ENCODE measurements around the gene CD44.

The CD44 gene

DNA sequence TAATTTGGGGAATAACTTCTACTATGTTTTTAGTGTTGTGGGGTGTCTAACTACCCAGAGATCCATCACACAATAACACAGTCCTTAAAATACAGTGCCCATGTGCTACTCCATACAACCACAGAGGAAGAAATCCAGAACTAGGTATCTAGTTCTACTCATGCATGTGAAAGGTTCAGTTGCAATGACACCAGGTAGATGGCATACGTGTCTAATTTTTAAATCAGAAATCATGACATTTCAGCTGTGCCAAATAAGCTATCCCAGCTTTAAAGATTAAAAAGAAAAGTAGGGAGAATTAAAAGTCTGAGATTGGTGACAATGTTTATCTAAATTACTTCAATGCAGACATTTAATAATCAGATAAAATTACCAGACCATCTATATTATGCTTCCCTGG lies 122.2 kb downstream of the CD44 start:
- no peak for DNase-seq (ENCODE audit: low read depth)

GRCh38 chr11:35262056-35262455 lies 123.1 kb downstream of the CD44 start:
- no peak for DNase-seq (ENCODE audit: low read depth)

DNA sequence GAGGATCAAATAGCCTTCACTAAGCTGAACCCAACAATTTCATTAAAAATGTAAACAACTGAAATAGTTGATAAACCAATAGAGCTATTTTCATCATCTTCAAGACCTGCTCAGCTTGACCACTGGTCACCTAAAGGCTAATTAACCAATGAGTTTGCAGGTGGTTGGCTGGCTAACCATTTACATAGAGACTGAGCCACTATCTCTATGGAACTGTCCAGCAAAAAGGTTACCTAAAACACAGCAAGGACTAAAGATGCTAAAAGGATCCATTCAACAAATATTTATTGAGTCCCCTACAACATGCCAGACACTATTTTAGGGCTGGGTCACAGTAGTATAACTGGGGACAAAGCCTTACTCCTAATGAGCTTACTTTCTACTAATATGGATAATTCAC lies 123.8 kb downstream of the CD44 start:
- DNase-seq (ENCODE audit: low read depth), result no peak

DNA sequence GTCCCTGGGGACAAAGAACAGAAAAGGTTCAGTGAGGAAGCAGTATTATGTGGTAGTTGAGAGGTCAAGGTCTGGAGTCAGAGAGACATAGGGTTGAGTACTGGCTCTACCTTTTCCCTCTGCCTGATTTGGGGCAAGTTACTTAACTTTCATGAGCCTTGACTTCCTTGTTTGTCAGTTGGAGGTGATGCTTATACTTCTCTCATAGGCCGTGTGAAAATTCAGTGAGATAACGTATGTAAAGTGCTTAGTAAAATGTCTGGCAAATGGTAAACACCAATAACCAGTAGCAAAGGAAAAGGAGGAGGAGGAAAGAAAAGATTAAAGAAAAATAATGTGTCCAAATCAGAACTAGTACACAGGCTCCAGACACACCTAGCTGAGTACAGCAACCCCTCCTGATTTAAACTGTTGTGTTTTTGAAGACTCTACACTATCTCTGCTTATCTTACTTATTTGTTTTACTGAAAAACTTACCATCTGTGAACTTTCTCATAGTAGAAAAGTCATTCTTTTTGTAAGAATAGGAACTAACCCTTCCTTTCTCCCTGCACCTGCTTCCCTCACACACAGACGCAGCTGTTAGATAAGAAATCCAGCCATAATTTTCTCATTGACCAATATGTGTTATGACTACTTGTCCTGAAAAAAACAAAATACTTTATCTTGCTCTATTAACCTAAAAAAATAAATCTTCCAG lies 126.9 kb downstream of the CD44 start:
- DNase-seq (ENCODE audit: low read depth), result no peak

DNA sequence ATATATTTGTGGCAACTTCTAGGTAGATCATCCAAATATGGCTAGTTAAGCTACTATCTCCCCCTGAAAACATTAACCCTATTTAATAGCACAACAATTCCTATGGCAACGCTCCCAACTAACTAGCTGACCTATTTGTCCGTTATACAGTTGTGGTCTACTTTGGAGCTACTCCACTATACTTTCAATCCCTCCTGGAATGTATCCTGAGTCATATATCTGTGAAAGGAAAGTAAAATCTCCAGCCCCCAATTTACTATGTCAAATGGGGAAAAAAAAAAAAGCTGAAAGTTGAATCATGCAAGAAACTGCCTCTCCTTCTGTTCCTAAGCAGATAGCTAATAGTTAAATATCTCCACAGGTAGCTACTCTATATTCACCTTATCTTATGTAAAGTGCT lies 128.5 kb downstream of the CD44 start:
- DNase-seq (ENCODE audit: low read depth), result no peak

DNA sequence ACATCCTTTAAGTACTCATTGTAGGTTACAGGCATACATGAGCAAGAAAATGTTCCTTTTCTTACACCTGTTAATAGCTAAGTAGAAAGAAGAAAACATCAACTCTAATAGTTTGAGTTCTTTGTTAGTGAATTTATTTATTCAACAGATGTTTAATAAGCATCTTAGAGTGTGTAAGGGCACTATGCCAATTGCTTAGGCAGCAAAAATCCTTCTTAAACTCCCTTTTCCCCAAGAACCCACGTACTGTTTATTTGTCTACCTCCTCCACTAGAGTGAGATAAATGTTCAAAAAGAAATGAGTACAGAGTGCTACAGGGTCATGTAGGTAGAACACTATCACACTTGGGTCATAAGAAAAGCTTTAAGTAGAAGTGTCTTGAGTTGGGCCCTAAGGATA lies 131.4 kb downstream of the CD44 start:
- no peak for DNase-seq (ENCODE audit: low read depth)

DNA sequence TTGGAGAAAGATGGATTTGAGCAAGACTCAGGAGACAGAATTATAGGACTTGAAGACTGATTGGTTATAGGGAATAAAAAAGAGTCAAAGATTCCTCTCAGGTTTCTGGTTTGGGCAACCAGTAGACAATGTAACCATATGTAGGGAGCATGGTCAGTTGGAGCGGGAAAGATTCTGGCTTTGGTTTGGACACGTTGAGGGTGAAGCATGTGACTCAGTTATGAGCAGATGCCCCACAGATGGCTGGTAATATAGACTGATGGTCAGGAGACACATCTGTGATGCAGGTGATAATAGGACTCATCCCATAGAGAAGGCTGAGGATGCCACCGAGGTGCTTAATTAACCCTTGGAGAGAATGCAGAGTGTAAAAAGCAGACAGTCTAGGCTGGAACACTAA lies 132.1 kb downstream of the CD44 start:
- DNase-seq (ENCODE audit: low read depth), result no peak

DNA sequence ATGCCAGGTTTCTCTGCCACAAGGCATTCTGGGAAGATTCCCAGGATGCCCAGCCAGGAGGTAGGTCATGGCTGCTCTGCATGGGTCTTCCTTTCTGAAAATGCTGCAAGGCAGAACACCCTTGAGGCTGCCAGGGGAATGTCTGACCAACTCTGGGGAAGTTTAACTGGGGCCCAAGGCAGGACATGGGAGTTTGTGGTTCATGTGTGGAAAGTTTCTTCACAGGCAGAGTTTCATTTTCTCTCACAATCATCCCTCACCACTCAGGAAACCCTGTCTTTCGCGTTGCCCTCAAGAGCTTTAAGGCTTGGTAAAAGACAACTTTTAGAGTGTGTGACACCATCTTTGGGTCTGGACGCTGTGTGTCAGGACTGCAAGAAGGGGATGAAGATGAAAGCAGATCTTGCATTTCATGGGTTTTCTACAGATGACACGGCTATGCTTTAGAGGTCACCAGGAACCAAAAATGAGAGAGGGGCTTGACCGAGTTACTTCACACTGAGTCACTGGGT lies 133.5 kb downstream of the CD44 start:
- DNase-seq (ENCODE audit: low read depth), result no peak

DNA sequence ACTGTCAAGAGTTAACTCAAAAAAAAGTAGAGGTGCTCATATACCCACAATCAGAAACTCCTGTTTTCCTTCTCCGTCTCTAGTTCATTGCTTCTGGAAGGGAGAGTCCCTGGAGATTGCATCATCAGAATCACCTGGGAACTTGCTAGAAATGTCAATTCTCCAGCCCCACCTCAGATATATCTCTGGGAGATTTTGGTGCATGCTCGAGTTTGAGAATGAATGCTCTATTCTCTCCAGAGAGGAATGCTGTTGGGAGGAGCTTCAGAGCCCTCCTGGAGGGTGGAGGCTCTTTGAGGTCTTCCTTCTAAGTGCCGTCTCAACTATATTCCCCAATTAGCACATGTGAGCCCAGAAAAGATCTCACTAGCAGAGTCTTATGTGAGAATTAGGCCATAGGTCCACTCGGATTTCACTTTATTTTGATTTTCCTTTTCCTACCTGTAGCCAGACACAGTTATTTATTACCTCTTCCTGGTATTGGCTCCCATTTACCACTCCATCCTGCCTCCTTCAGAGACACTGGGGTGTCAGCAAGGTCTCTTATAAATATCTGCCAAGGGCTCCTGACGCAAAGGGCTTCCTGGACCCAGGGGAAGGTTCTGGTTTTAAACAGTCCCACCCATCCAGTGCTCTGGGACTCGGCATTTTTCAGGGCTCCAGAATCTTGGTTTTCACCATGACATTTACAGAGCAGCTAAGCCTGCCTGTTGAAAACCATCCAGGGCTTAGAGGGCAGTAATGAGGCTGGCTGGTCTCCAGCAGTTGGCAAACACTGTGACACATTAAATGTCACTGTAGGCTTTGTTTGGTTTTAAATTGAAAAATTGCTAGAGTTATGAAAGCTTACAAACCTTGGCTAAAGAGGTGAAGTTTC lies 136.2 kb downstream of the CD44 start:
- no peak for DNase-seq (ENCODE audit: low read depth)

DNA sequence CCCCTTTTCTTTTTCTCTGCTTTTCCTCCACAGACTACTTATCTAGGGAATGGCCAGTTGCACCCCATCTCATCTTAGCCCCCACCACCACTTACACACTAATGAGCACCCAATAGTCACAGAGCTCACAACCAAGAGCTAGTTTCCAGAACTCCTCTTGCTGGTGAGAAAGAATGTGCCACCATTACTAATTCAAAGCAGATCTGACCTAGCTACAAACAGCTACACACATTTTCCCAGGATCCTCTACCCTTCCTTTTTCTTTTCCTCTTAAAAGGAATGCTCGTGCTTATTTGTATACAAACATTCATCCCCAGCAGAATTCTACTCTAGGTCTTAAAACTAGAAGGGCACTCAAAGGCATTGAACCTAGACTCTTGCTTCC lies 136.8 kb downstream of the CD44 start:
- DNase-seq (ENCODE audit: low read depth), result no peak

- no peak for DNase-seq (ENCODE audit: low read depth)
These were observed 137.6 kb downstream of the CD44 start for GRCh38 chr11:35276396-35277145.

DNA sequence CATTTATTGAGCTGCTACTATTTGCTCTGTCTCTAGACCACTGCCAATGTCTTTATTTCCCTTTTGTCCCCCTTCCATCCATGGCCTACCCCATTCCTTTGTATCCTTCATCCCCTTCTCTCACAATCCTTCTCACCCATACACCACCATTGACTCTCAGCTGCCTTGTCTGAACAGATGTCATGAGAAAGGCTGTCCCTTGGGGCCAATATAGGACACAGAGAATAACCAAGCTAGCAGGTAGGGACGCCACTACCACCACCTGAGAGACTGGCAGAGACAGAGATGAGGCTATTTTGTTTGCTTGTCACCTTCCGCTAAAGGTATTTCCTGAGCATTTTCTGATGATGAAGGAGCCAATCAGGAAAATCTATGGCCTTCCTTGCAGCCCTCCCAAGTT lies 138.9 kb downstream of the CD44 start:
- no peak for DNase-seq (ENCODE audit: low read depth)

GRCh38 chr11:35280727-35281126 lies 141.8 kb downstream of the CD44 start:
- DNase-seq (ENCODE audit: low read depth), result no peak

DNA sequence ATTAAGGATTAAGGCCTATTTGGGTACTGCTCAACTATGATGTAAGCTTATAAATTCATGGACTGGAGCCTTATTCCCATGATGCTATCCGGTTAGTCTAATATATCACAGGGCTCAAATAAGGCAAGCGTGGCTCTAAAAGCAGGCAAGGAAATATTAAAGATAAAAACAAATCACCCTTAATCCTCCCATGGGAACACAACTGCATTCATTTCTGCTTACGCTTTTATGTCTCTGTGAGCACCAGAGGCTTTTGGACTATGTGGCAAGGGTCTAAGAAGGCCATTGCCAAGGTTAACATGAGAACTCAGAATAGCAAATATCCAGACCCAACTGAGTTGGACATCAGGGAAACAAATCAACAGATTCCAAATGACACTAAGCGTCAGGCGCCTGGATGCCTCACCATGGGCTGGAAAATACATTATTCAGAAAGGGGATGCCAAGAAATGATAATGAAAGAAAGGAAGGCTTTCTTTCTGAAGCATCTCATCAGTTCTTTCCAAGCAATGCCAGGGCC lies 142.3 kb downstream of the CD44 start:
- DNase-seq (ENCODE audit: low read depth), result no peak

Data from GM04504 (cell line).